Endothelial cell of umbilical vein (primary cell): ENCODE results near the gene ERGIC1.

Experiments used
- EZH2 ChIP-seq: IDR thresholded peaks from 2 replicates; pipeline ENCODE4 v1.6.1; 2012; ENCODE audit warnings: borderline replicate concordance, low read depth, mild to moderate bottlenecking, moderate library complexity, low read length, inconsistent platforms; ENCODE audit not compliant: severe bottlenecking
- FOS ChIP-seq: IDR thresholded peaks from 2 replicates; pipeline ENCODE4 v1.6.1; 2011; ENCODE audit warnings: mild to moderate bottlenecking, low read length, moderate library complexity, borderline replicate concordance; ENCODE audit not compliant: insufficient read depth
- GATA2 ChIP-seq: IDR thresholded peaks from 2 replicates; pipeline ENCODE4 v1.7.0; 2011; ENCODE audit warnings: low read depth, mild to moderate bottlenecking, moderate library complexity, mixed read lengths, low read length; ENCODE audit not compliant: insufficient read length, insufficient read depth
- JUN ChIP-seq: IDR thresholded peaks from 2 replicates; pipeline ENCODE4 v1.6.1; 2011; ENCODE audit warnings: borderline replicate concordance, low read depth; ENCODE audit not compliant: insufficient read length, insufficient read depth
- MAX ChIP-seq: IDR thresholded peaks from 2 replicates; pipeline ENCODE4 v1.6.1; 2011; ENCODE audit not compliant: insufficient read depth, insufficient read length
- MYC ChIP-seq: IDR thresholded peaks from one replicate; pipeline ENCODE4 v1.6.1; 2011; ENCODE audit warnings: mild to moderate bottlenecking, low read depth, low read length
- POLR2A ChIP-seq: IDR thresholded peaks from 2 replicates; pipeline ENCODE4 v1.6.1; 2012; ENCODE audit warnings: low read depth, mild to moderate bottlenecking, control low read depth, low read length
- POLR2AphosphoS5 ChIP-seq: IDR thresholded peaks from 2 replicates; pipeline ENCODE4 v1.6.1; 2012; ENCODE audit warnings: low read depth, mild to moderate bottlenecking, control low read depth, low read length, moderate library complexity; ENCODE audit not compliant: insufficient read depth
- TF ChIP-seq, protein P1 (sequence below), 2 donors: IDR thresholded peaks; 1 replicate in 1 of 2; 2 replicates in 1 of 2; pipeline ENCODE4 v1.5.1; 2011; ENCODE audit warnings: low read length in 2 of 2, mild to moderate bottlenecking in 2 of 2, moderate library complexity in 2 of 2, control low read depth in 1 of 2, inconsistent platforms in 1 of 2, low read depth in 1 of 2; ENCODE audit not compliant: insufficient read depth in 1 of 2; ENCODE audit errors: extremely low read depth in 1 of 2

- TF ChIP-seq, protein P1, sequence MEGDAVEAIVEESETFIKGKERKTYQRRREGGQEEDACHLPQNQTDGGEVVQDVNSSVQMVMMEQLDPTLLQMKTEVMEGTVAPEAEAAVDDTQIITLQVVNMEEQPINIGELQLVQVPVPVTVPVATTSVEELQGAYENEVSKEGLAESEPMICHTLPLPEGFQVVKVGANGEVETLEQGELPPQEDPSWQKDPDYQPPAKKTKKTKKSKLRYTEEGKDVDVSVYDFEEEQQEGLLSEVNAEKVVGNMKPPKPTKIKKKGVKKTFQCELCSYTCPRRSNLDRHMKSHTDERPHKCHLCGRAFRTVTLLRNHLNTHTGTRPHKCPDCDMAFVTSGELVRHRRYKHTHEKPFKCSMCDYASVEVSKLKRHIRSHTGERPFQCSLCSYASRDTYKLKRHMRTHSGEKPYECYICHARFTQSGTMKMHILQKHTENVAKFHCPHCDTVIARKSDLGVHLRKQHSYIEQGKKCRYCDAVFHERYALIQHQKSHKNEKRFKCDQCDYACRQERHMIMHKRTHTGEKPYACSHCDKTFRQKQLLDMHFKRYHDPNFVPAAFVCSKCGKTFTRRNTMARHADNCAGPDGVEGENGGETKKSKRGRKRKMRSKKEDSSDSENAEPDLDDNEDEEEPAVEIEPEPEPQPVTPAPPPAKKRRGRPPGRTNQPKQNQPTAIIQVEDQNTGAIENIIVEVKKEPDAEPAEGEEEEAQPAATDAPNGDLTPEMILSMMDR (IDR thresholded peaks at IDR 0.05; ENCODE audit: extremely low read depth in 1 of 2, insufficient read depth in 1 of 2, low read depth in 1 of 2, low read length in 2 of 2) = no peak
- TF ChIP-seq POLR2AphosphoS5 (no peak), POLR2A (no peak), EZH2 (no peak), MAX (no peak), FOS (no peak), JUN (no peak), GATA2 (no peak), MYC (no peak)
These were observed 77.5 kb downstream of the ERGIC1 start for GRCh38 chr5:172911628-172911880.
